Stimulated activated CD8-positive, alpha-beta memory T cell treated with anti-CD3 and anti-CD28 coated beads, Interleukin-15, amount 100 ng/mL, for 1 hour (primary cell): Measurements from ENCODE around the gene FURIN.
"Not testable (repeated sequence)": the region's sequence is repeated elsewhere in the genome, so short reads cannot be mapped to it uniquely, and the experiment has no call there.

Experiments used
- DNase-seq: peaks from one replicate; pipeline ENCODE4 v3.0.0-alpha.2; 2020; ENCODE audit warnings: low read depth

FURIN gene

GRCh38 chr15:90844696-90845095 lies 23.7 kb upstream of the FURIN start:
- DNase-seq, result no peak

GRCh38 chr15:90845201-90845949 lies 23.0 kb upstream of the FURIN start:
- no peak for DNase-seq

GRCh38 chr15:90849424-90849823 lies 19.0 kb upstream of the FURIN start:
- not testable (repeated sequence) for DNase-seq

DNA sequence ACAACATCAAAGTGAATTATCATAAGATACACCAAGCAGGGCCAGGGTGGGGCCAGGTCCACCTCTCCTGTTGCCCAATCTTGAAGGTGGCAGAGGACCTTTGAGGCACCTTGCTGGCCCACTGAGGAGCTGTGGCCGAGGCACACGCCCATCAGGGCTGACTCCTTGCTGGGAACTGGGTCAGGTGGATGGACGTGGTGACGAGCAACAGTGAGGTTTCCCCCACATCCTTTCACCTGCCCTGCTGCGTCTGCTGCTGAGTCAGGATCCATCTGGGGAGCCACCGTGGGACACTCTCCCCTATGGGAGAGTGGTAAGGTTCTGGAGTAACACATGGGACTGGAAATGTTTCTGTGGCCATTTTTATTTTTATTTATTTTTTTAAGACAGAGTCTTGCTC lies 17.3 kb upstream of the FURIN start:
- no peak for DNase-seq

- no peak for DNase-seq
Measured at GRCh38 chr15:90851940-90852339, 16.4 kb upstream of the FURIN start.

DNA sequence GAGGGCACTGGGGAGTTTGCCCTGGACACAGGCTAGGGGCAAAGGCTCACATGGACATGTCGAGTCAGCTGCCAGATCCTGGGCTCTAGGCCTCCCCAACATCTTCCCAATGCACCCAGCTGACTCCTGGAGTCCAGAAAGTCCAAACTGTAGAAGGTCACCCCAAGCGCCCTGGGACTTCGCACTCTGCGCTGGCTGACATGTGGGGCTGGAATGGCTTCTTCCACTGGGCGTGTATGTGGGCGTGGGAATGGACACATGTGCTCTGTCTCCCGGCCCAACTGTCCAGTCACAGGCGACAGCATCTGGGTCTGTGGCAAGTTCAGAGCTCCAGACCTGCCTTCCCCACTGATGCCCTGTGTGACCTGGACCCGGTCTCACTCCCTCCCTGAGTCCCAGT lies 13.2 kb upstream of the FURIN start:
- no peak for DNase-seq

GRCh38 chr15:90857337-90857736 lies 11.1 kb upstream of the FURIN start:
- DNase-seq, result no peak

- no peak for DNase-seq
Measured at GRCh38 chr15:90857883-90858443, 10.4 kb upstream of the FURIN start.

- no peak for DNase-seq
Measured at GRCh38 chr15:90859234-90860131, 8.9 kb upstream of the FURIN start.

DNA sequence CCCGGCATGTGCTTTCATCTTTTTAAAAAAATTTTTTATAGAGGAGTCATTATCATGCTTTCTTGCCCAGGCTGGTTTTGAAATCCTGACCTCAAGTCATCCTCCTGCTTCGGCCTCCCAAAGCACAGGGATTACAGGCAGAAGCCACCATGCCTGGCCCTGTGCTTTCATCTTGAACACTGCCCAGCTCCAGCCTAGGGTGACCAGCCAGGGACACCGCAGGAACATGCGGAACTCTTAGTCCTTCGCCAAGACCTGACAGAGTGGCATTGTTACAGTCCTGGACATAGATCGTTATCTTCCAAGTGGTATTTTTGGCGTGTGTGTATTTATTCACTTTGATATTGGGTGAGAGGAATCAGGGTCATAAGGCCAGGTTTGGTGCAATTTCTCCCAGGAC lies 7.9 kb upstream of the FURIN start:
- no peak for DNase-seq

DNA sequence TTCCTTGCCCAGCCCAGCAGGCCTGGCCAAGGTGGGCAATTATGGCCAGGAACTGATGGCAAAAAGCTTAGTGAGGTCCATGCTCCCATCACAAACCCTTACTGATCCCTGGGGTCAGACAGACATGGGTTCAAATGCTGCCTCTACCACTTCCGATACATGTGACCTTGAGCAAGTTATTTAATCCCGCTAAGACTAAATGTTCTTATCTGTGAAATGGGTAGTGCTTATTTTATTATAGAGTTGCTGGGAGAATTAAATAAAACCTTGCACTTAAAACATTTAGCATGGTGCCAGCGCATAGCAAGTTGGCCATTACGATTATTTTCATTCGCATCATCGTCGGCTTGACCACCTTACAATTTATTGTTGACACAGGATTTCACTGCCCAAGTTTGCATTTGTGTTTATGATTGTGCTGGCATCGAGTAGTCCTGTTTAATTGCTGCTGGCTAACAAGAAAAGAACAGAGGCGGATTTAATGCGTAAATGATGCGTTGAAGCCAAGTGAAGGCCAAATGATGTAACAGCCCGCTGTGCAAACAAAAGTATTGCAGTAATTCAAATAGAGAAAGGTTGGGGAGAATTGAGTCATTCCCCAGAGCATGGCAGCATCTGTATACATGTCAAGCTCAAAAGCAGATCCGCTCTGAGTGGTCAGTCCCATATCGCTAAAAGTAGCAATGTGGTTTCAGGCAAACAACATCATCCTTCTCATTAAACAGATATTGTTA lies 7.3 kb upstream of the FURIN start:
- no peak for DNase-seq

GRCh38 chr15:90862487-90862886 lies 5.9 kb upstream of the FURIN start:
- DNase-seq, result no peak

DNA sequence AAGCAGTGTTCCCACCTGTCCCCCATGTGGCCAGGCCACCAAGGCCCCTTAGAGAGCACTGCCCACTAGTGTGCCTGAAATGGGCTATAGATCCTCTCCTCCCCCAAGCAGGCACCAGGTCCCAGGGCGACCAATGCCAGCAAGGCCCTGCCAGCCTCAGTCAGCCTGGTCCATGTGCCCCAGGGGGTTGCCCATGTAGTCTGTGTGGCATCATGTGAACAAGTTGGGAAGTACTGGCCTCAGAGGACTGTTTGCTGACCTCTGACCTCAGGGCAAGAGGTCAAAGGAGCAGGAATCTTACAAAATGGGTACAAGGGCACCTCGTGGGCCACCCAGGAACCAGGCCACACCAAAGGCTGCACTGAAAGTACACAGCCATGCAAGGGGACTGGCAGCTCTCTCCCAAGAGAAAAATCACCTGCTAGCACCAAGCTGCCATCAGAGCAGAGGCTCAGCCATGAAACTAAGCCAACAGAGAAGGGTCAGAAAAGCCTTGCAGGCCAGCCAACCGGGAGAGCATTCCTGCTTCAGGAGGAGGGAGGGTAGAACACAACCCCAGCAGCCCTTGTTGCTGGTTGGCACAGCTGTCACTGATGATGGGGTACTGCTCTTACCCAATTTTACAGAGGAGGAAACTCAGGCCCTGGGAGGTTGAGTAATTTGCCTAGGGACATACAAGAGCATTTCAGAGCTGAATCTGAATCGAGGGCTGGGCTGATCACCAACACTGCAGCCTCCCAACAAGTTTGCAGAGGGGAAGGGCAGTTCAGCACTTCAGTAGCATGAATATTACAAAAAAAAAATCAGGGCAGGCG lies 5.2 kb upstream of the FURIN start:
- DNase-seq, result no peak

DNA sequence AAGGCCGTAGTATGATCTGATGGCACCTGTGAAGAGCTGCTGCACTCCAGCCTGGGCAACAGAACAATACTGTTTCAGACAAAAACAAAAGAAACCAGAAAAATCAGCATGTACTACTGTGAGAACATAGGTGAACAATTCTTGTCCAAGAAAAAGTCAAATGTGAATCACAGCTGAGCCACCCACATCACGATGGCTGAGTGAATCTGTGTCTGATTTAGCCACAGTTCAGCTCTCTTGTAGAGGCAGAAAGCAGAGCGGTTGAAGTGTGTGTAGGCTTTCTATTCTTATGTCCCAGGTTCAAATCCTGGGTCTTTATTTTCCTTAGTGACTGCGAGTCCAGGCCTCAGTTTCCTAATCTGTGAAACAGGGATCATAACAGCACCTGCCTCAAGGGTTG lies 4.4 kb upstream of the FURIN start:
- DNase-seq, result no peak

GRCh38 chr15:90864507-90864906 lies 3.9 kb upstream of the FURIN start:
- DNase-seq, result no peak

DNA sequence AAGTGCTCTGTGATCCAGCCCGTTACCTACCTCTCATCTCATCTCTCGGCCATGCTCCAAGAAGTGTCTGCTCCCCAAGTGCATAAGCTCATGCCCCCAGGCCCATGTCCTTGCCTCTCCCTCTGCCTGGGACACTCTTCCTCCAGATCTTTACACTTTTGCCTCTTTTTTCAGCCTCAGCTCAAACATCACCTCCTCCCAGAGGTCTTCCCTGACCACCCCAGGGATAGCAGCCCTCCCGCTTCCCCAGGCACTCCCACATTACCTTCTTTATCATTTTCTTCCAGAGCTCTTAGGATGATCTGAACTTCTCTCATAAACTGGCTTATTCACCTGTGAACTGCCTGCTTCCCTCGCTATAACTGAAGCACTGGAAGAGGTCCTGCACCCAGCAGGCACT lies 2.7 kb upstream of the FURIN start:
- no peak for DNase-seq

DNA sequence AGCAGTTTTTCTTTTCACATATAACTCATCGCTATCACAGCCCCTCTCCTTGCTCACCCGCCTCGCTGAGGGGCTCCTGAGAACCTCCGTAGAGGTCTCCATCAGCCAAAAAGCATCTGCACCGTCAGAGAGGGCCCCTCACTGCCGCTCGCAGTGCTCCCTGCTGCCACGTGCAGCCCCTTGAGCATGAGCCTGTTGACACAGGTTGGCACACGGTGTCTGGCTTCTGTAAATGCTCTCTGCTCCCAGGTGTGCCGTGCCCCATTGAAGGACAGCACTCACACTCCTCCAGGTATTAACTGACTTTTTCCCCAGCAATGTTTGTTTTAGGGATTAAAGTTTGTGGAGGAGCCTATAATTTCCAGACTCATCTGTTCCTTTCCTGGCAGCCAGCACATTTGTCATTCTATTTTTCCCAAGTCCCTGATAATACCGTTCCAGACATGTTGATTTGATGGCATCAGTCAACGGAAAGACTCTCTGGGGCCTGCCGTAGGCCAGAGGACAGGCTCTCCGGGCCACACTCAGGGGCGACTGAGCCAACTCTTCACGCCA lies 2.1 kb upstream of the FURIN start:
- no peak for DNase-seq

DNA sequence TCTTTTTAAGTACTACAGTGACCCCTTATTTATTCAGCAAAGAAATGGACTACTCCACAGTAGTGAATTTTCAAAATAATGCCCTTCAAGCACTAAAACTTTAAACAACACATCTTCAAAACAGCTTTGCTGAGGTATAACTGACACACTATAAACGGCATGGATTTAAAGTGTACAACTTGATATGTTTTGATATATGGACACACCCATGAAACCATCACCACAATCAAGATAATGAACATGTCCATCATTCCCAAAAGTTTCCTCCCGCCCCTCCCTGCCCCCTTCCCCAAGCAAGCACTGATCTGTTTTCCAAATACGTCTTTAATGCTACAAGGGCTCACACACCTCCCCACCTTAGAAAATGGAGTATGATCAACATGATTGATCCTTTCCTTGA lies 1.6 kb upstream of the FURIN start:
- no peak for DNase-seq

DNA sequence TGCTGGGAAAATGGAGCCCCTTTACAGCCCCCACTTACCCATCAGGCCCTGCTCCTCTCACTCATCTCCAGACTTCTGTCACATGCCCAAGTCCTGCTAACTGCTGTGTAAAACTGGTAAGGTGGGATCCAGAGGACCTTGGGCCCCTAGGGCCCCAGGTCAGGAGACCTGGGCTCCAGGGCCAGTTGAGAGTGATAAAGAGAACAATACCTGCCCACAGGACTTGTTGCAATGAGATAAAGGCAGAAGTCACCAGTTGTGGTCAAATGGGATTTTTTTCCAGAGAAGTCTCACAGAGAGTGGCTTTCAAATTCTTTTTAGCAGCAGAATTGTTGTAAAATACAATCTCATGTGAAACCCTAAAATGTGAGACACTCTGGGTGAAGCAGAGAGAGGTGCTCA lies 753 bp downstream of the FURIN start:
- DNase-seq, result no peak

DNA sequence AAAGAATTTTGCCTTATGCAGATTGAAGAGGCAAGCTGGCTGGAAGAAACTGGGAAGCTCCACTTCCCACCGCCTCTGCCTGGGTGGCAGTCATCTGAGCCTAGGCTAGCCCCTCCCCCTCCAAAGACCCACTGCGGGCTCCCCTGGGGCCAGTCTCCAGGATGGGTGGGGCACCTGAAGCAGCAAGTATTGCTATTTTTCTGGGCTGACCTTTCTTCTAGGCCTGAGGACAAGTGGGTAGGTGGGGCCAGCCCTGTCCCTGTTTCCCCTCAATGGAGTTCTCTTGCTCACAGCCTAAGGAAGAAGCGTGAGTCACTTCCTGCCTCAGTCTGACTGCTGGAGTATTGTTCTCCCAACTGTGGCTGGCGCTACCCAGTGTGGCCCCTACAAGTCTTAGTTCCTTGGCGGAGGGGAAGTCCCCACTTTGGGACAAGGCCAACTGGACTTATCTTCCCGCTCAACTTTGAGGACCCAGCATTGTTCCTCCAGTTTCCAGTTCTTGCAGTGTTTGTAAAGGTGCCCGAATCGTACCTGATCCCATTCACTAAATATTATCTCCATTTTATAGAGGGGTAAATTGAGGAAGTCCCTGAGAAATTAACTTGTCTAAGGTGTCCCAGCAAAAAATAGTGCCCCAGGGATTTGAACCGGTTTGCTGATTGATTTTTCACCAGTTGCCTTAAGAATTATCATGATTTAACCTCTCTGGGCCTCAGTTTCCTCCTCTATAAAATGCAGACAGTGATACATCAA lies 1.4 kb downstream of the FURIN start:
- no peak for DNase-seq
